ENCODE measurements around the gene USP13.

USP13 gene

GRCh38 chr3:179801856-179802255, 149.0 kb downstream of the USP13 start:
- DNase-seq: no peak

DNA sequence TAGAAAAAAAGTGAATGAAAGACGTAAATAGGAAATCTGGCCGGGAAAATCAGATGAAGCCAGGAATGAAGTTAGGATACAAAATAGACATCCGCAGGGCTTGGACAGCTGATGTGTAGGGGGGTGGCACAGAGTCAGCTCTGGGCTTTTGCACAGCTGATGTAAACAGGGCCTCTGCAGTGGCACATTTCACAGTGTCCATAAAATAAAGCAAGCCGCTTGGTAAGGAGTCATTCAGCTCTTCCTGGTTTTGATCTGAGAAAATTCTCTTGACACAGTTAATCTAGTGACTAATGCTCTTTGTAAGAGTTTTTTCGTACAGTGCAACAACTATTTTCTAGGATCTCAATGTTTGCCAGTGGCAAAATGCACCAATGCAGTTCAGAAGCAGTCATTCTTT, 153.3 kb downstream of the USP13 start:
- DNase-seq: no peak

GRCh38 chr3:179807588-179807987, 154.7 kb downstream of the USP13 start:
- DNase-seq: no peak

DNA sequence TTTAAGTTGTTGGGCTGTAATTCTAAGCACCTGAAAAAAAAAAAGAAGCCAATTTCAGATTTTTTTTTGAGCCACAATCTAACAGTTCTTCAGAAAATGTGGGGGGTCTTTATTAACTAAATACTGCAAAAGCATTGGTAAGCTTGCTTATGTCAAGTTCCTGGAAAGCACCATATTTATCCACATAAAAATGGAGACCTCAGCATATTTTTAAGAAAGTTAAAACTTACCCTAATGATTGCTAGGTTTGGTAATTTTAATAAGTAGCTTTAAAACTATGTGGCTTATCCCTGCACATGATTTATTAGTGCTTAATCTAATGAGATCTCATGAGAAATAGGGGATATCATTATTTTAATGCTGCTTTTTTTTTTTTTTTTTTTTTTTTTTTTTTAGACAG, 156.8 kb downstream of the USP13 start:
- DNase-seq: no peak

DNA sequence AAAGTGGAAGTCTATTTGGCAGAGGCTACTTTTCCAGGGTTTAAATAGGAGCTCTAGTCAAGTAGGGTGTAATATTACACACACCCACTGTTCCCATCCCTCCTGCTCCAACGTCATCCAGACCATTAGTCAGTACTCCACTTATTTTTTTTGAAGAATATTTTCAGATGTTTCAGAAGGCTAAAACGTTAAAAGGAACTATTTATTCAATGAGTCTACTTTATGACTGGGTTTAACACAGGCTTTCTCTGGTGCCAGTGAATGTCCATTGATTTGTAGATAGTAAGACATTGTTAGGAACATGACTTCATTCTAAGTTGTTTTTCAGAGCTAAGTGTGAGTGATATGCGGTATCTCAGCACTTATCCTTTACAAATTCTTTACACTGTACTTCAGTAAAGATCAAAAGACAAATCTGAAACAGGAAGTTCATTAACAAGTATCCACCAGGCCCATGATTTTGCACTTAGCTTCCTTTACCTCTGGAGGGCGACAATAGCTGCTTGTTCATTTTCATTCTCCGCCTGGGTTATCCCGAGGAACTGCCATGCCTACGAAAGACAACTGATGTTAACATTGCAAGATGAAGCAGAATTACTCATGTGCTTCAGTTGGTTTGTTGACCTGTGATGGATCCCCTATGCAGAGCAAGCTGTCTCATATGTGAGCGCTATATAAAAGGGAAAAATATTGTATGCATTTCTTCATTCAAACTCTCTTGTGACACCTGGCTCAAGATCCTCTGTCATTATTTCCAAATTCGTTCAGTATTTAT, 158.7 kb downstream of the USP13 start:
- no peak for DNase-seq

- DNase-seq: no peak
Observed at GRCh38 chr3:179812096-179812382, 159.2 kb downstream of the USP13 start.

DNA sequence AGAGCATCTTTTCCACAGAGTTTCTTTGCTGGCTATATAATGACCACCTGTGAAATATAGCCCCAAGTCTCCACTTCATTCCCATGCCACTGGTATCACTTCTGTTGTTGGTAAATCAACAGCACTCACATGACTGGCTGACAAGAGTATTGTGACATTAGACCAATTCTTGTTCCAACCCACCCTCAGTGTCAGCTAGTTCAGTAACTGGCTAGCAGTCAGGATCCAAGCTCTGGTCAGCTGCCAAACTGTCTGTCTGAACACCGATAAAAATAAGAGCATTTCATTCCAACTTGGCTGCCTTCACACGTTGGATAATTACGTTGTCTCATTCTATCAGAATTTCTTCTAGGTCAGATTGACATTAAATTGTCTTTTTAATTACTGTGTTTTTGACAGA, 166.5 kb downstream of the USP13 start:
- no peak for DNase-seq

DNA sequence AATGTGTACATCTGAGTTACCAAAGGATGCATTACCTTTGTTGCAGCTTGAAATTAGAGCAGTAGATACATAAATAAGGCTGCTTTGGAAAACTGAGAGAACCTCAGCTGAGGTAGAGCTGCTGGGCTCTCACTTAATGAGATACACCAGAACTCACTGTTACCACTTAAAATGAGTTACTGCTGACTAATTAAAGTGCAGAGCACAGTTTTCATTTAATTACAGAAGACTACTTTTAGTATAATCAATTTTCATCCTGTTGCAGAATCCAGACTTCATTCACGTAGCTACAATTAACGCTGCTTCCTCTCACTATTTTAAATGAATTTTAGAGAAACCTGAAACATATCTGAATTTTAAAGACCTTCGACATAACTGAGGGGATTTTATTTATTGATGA, 169.5 kb downstream of the USP13 start:
- no peak for DNase-seq

- DNase-seq: no peak
Observed at GRCh38 chr3:179825527-179826246, 172.8 kb downstream of the USP13 start.

DNA sequence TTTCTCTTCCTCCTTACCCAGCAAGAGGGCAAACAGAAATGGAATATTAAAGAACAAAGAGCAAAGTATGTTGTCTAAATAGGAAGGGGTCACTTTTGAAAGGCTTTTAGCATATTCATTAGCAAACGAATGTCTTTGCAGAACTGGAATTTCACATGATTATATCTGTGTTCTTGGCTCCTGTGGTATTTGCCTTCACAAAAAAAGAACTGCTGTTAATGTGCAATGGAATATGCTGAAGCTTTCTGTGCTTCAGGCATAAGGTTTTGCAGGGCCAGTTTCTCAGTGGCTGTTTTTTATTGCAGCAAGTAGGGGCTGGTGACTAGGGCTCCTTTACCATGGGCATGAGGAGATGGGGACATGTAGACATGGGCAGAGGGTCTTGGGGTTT, 173.4 kb downstream of the USP13 start:
- DNase-seq: no peak

- no peak for DNase-seq
Observed at GRCh38 chr3:179828738-179829137, 175.9 kb downstream of the USP13 start.

DNA sequence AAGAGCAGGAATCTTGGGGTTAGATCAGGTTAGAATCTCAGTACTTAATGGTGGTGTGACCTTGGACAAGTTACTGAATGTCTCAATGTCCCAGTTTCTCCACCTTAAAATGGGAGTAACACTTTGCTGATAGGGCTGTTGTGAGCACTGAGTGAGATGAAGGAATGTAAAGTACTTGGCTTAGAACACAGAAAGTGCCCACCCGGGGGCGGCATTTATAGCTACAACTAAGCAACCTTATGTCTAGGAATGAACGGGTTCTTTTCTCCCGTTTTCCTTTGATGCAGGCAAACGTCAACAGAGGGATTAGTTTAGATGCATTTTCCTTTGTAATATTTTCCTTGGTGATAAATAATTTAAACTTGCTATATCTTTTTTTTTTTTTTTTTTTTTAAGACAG, 176.6 kb downstream of the USP13 start:
- DNase-seq: no peak

GRCh38 chr3:179832333-179832854, 179.6 kb downstream of the USP13 start:
- DNase-seq: no peak

DNA sequence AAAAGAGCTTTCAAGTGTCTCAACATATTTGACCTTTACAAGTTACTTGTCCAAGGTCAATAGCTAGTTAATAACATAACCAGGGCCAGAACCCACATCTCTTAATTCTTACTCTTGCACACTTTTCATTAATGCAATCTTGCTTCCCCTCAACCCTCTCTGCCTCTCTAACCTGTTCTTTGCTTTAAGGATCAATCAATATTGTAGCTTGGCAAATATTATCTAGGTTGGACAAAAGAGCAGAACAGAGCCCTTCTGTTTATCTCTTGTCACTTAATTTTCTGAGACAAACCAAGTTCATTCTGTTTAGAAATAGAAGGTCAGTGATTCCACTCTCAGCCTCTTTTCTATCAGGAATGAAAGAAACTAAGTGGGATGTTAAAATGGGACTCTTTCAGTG, 180.5 kb downstream of the USP13 start:
- no peak for DNase-seq

DNA sequence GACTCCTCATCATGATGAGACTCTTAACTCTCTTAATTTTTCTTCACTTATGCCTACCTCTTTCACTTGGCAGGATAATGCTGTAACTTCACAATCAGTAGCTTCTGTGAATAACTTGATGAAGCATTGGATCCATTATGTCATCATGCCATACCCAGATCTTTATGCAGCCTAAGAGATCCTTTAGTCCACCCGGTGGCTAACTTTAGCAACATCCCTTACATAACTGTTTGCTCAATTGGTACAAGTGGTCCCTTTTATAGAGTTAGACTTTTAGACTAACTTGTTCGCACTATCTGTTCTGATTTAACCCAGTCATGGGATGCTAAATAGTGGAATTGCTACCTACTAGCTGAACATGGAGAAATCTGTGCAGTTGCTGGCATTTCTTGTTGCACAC, 184.5 kb downstream of the USP13 start:
- no peak for DNase-seq

Measured in activated CD8-positive, alpha-beta memory T cell treated with anti-CD3 and anti-CD28 coated beads, Interleukin-2, amount 50 U/mL, for 48 hours (primary cell).